Colonic mucosa (tissue), 4 donors: ENCODE data around the gene AKR7A2. TPM values are rescaled to one million over a fixed set of nuclear protein-coding genes. Genes with fewer than 3 reads are reported as not detected.

Source experiments
- DNase-seq: peaks from one replicate; pipeline ENCODE4 v3.0.0-alpha.2; 2020
- H3K27ac ChIP-seq: fragments of 200-600 bp; one replicate; pipeline ENCODE4 v1.8.0; 2021
- H3K27me3 ChIP-seq: fragments of 200-600 bp; one replicate; pipeline ENCODE4 v1.8.0; 2021
- H3K36me3 ChIP-seq: fragments of 200-600 bp; one replicate; pipeline ENCODE4 v1.8.0; 2021
- H3K4me1 ChIP-seq: fragments of 200-600 bp; one replicate; pipeline ENCODE4 v1.8.0; 2021; ENCODE audit warnings: mild to moderate bottlenecking
- H3K4me3 ChIP-seq: fragments of 200-600 bp; one replicate; pipeline ENCODE4 v1.8.0; 2021
- H3K9ac ChIP-seq, 2 donors: one replicate each; pipeline ENCODE4 v1.7.0; 2013; ENCODE audit warnings: control low read depth in 2 of 2, low read depth in 2 of 2, low read length in 2 of 2
- H3K9me3 ChIP-seq: fragments of 200-600 bp; one replicate; pipeline ENCODE4 v1.8.0; 2021
- CTCF ChIP-seq: fragments of 200-600 bp; IDR thresholded peaks from one replicate; pipeline ENCODE4 v1.8.0; 2022; ENCODE audit warnings: antibody characterized with exemption, mild to moderate bottlenecking
- intact Hi-C: fragments of 100-400 bp; cut with DNase I; formaldehyde crosslinking; loops from one replicate; pipeline ENCODE4 v1.14.1; 2022
- total RNA-seq, 2 donors: library from RNA; stranded (reverse); fragmentation: NEBNext Ultra II Directional in 1 of 2; extraction: Animal tissue kit (Norgen Biotek cat#: 25700) in 1 of 2; gene quantifications; one replicate each; pipeline ENCODE4 v1.2.1, GENCODE V29; 2021
- donor health status: healthy.
- donor health status: DM: no; HTN: no; CAD: no.
- donor health status: DM: no; HTN: no; CAD: no.

AKR7A2 gene
- total RNA-seq, 2 donors from 2014 or later = 112 to 129 TPM

- Histone ChIP-seq H3K9ac (no peak overlapping the region), H3K27ac (no peak overlapping the region), H3K9me3 (no peaks in the 10 kb centered on the region), H3K4me3 (no peak overlapping the region), H3K4me1 (peaks cover 13% of the 10 kb centered on the region), H3K27me3 (no peaks in the 10 kb centered on the region), H3K36me3 (no peaks in the 10 kb centered on the region)
- intact Hi-C loops = no loop called here
- DNase-seq = no peak
- no peak for TF ChIP-seq CTCF
These were observed 1.7 kb upstream of the AKR7A2 start for GRCh38 chr1:19313636-19313959.

GRCh38 chr1:19312782-19313635 is 1.1 kb upstream of the AKR7A2 start:
- peak overlapping the region; percentile 82 for H3K27ac ChIP-seq
- no peak for TF ChIP-seq CTCF
- no peaks in the 10 kb centered on the region for H3K9me3 ChIP-seq
- H3K4me3 ChIP-seq = peak overlapping the region; percentile 92
- intact Hi-C loops = no loop called here
- H3K4me1 ChIP-seq = peaks cover 18% of the 10 kb centered on the region
- peak; percentile 42 for DNase-seq
- no peaks in the 10 kb centered on the region for H3K36me3 ChIP-seq
- no peaks in the 10 kb centered on the region for H3K27me3 ChIP-seq
- peak overlapping the region; percentile 56 to 97 for H3K9ac ChIP-seq

- no peak for TF ChIP-seq CTCF
- Histone ChIP-seq H3K27me3 (no peaks in the 10 kb centered on the region), H3K9ac (peak overlapping the region; percentile 76 to 97), H3K4me1 (peaks cover 18% of the 10 kb centered on the region), H3K4me3 (peak overlapping the region; percentile 92), H3K36me3 (no peaks in the 10 kb centered on the region), H3K27ac (peak overlapping the region; percentile 76), H3K9me3 (no peaks in the 10 kb centered on the region)
- peak; percentile 39 for DNase-seq
- intact Hi-C loops = no loop called here
These were observed 427 bp downstream of the AKR7A2 start for GRCh38 chr1:19311503-19311930.

- TF ChIP-seq CTCF = no peak
- H3K27me3 ChIP-seq = no peaks in the 10 kb centered on the region
- peak overlapping the region; percentile 92 for H3K4me3 ChIP-seq
- H3K27ac ChIP-seq = peak overlapping the region; percentile 76
- intact Hi-C loops = no loop called here
- H3K36me3 ChIP-seq = no peaks in the 10 kb centered on the region
- peak overlapping the region; percentile 76 to 97 for H3K9ac ChIP-seq
- peak; percentile 53 for DNase-seq
- H3K4me1 ChIP-seq = peaks cover 18% of the 10 kb centered on the region
- no peaks in the 10 kb centered on the region for H3K9me3 ChIP-seq
These were observed 1.0 kb downstream of the AKR7A2 start for GRCh38 chr1:19310720-19311502.

- Histone ChIP-seq H3K36me3 (no peaks in the 10 kb centered on the region), H3K27ac (no peak overlapping the region), H3K27me3 (no peaks in the 10 kb centered on the region), H3K9ac (no peak overlapping the region), H3K4me1 (peaks cover 18% of the 10 kb centered on the region), H3K9me3 (no peaks in the 10 kb centered on the region), H3K4me3 (no peak overlapping the region)
- intact Hi-C loops = no loop called here
- no peak for DNase-seq
- TF ChIP-seq CTCF = no peak
These were observed 1.9 kb downstream of the AKR7A2 start for GRCh38 chr1:19310061-19310460.
